Natural killer cell treated with Interleukin-12 subunit alpha and Interleukin-12 subunit beta and Interleukin-15 and Interleukin-18, amount 100 ng/mL, for 72 hours (primary cell): ENCODE results near the gene ZNF26. TPM values are rescaled to one million over a fixed set of nuclear protein-coding genes. Genes with fewer than 3 reads are reported as not detected.
"Not testable (repeated sequence)": the region's sequence is repeated elsewhere in the genome, so short reads cannot be mapped to it uniquely, and the experiment has no call there.

Experiments used
- ATAC-seq, 2 donors: fragments of 150-1000 bp; cut with Tn5 transposase in 1 of 2; sonication (Bioruptor Pico), chemical (Tn5 transposase) in 1 of 2; 2 replicates each; pipeline ENCODE4 v1.10.0; 2021
- DNase-seq: peaks from one replicate; pipeline ENCODE4 v3.0.0; 2022; ENCODE audit warnings: low spot score
- H3K27ac Mint-ChIP-seq, 2 donors: 1 replicate in 1 of 2; 2 replicates in 1 of 2; pipeline ENCODE4 v1.8.0; 2022; ENCODE audit warnings: mixed read lengths in 2 of 2, mild to moderate bottlenecking in 1 of 2, moderate library complexity in 1 of 2
- H3K27me3 Mint-ChIP-seq, 2 donors: 1 replicate in 1 of 2; 2 replicates in 1 of 2; pipeline ENCODE4 v1.8.0; 2022; ENCODE audit warnings: mixed read lengths in 2 of 2
- H3K36me3 Mint-ChIP-seq: one replicate; pipeline ENCODE4 v1.8.0; 2022; ENCODE audit warnings: mixed read lengths
- H3K4me1 Mint-ChIP-seq, 2 donors: 1 replicate in 1 of 2; 2 replicates in 1 of 2; pipeline ENCODE4 v1.8.0; 2022; ENCODE audit warnings: low read depth in 2 of 2, mixed read lengths in 2 of 2, mild to moderate bottlenecking in 1 of 2
- H3K4me3 Mint-ChIP-seq: one replicate; pipeline ENCODE4 v1.8.0; 2022; ENCODE audit warnings: mixed read lengths
- H3K9me3 Mint-ChIP-seq: 2 replicates; pipeline ENCODE4 v1.8.0; 2022; ENCODE audit warnings: mixed read lengths
- total RNA-seq, 2 donors: library from RNA; stranded (reverse); gene quantifications; one replicate each; pipeline ENCODE4 v1.2.3, GENCODE V29; 2022

The ZNF26 gene
- total RNA-seq, 2 donors from 2014 or later, result 24.1 to 27.3 TPM

GRCh38 chr12:132950844-132951535 lies 35.2 kb upstream of the ZNF26 start:
- no peak overlapping the region for H3K4me3 Mint-ChIP-seq
- no peak overlapping the region for H3K27ac Mint-ChIP-seq
- ATAC-seq, result no peak
- no peaks in the 10 kb centered on the region for H3K27me3 Mint-ChIP-seq
- H3K36me3 Mint-ChIP-seq, result peaks cover 25% of the 10 kb centered on the region
- H3K4me1 Mint-ChIP-seq, result peaks cover 15 to 19% of the 10 kb centered on the region in 2 donors
- H3K9me3 Mint-ChIP-seq, result peaks cover 11% of the 10 kb centered on the region
- no peak for DNase-seq

DNA sequence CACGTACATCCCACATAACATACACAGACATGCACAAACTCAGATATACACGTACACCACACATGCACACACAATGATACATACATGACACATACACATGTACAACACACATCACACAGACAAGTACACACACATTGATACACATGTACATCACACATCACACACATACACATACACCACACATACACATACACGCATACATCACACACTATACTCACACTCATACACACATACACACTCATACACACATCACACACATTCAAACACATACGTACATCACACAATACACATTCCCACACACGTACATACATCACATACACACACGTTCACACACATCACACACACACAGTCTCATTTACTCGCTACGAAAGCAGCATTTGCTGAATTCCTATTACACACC lies 34.5 kb upstream of the ZNF26 start:
- Mint-ChIP-seq H3K36me3 (peaks cover 24% of the 10 kb centered on the region), H3K9me3 (peaks cover 9% of the 10 kb centered on the region), H3K4me1 (peaks cover 18 to 20% of the 10 kb centered on the region in 2 donors), H3K27ac (no peak overlapping the region), H3K4me3 (no peak overlapping the region), H3K27me3 (no peaks in the 10 kb centered on the region)
- DNase-seq (no peak), ATAC-seq (no peak)

DNA sequence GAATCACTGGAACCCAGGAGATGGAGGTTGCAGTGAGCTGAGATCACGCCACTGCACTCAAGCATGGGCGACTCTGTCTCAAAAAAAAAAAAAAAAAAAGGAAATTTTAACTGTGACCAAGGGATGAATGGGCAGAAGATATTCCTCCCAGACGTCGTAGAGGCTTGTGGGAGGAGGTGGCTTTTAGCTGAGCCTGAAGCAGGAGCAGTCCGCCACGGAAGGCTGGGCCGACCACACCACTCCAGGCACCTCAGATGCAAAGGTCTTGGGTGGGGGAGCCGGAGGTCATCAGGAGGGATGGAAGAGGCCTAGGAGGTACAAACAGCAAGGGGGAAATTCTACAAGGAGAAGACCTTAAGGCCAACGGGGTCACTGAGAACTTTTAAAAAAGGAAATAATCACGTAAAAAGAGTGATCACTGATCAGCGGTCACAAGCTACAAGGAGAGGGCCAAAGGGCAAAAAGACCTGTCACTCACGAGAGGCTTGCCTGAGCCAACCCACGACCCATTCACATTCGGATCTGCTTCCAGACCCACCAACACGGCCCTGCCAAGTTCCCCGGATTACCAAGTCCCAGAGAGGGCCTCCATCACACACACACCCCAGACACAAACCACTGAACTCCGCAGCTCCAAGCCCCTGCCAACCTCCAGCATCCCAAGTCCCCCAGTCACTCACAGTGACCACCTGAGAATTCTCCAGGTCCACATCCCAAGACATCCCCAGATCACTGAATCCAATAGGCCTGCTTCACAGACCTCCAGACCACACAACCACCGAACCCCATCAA lies 33.6 kb upstream of the ZNF26 start:
- Mint-ChIP-seq H3K9me3 (peaks cover 9% of the 10 kb centered on the region), H3K4me3 (no peak overlapping the region), H3K27ac (no peak overlapping the region), H3K4me1 (peaks cover 20 to 21% of the 10 kb centered on the region in 2 donors), H3K27me3 (no peaks in the 10 kb centered on the region), H3K36me3 (peaks cover 27% of the 10 kb centered on the region)
- no peak for ATAC-seq
- no peak for DNase-seq

- ATAC-seq (no peak), DNase-seq (no peak)
- Mint-ChIP-seq H3K9me3 (peaks cover 9% of the 10 kb centered on the region), H3K36me3 (peaks cover 25% of the 10 kb centered on the region), H3K27ac (no peak overlapping the region), H3K4me1 (peaks cover 20 to 21% of the 10 kb centered on the region in 2 donors), H3K4me3 (no peak overlapping the region), H3K27me3 (no peaks in the 10 kb centered on the region)
Measured at GRCh38 chr12:132953163-132953425, 33.1 kb upstream of the ZNF26 start.

DNA sequence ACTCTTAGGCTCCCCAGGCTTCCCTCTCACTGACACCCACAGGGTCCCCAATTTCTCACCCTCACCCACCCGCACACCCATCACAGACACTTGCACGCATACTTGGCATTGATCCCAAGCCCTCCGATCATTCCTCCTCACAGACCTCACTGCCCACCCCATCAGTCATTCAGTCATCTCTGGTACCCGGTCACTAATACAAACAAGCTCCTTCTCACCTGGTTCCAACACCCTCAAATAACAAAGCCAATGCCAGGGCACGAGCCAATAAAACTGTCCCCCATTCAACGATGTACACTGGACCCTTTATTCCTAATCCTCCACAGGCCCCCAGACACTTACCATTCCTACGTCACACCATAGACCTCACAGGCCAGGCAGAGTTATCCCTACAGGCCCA lies 32.4 kb upstream of the ZNF26 start:
- no peak overlapping the region for H3K27ac Mint-ChIP-seq
- H3K4me1 Mint-ChIP-seq, result peaks cover 20 to 21% of the 10 kb centered on the region in 2 donors
- DNase-seq, result no peak
- peaks cover 9% of the 10 kb centered on the region for H3K9me3 Mint-ChIP-seq
- no peak overlapping the region for H3K4me3 Mint-ChIP-seq
- peaks cover 18% of the 10 kb centered on the region for H3K36me3 Mint-ChIP-seq
- no peak for ATAC-seq
- H3K27me3 Mint-ChIP-seq, result no peaks in the 10 kb centered on the region

DNA sequence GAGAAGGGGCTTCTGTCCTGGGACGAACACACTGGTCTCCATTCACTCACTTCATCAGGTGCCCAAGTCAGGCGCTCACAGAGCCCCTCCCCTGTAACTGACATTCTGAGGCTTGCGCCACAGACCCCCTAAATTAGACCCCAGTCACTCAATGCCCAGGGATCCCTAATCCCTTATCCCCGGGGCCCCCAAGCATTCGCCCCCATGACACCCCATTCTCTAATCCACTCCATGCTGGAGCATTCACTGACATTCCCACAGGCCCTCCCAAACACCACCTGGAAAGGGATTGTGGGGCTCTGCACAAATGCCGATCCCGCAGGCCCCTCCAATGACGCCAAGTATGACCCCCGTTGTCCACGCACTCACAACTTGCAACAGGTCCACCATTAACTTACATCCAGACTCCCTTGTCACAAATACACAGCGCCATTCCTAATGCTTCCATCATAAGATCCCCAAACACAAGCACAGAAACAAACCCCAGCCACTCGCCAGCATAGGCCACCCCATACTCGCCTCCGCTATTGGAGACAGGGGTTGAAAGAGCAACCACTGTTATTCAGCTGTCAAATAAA lies 31.6 kb upstream of the ZNF26 start:
- Mint-ChIP-seq H3K4me1 (peaks cover 20 to 21% of the 10 kb centered on the region in 2 donors), H3K27ac (peak overlapping the region; percentile 80 to 88), H3K36me3 (peaks cover 11% of the 10 kb centered on the region), H3K9me3 (peaks cover 9% of the 10 kb centered on the region), H3K4me3 (peak overlapping the region; percentile 97), H3K27me3 (no peaks in the 10 kb centered on the region)
- ATAC-seq (no peak), DNase-seq (no peak)

- no peak for DNase-seq
- Mint-ChIP-seq H3K4me3 (peak overlapping the region; percentile 97), H3K9me3 (peaks cover 9% of the 10 kb centered on the region), H3K27me3 (no peaks in the 10 kb centered on the region), H3K4me1 (peaks cover 20 to 21% of the 10 kb centered on the region in 2 donors), H3K27ac (peak overlapping the region; percentile 80 to 88), H3K36me3 (peaks cover 11% of the 10 kb centered on the region)
- peak in 1 of 2 donors; percentile 51 for ATAC-seq
Measured at GRCh38 chr12:132955094-132956010, 30.8 kb upstream of the ZNF26 start.

DNA sequence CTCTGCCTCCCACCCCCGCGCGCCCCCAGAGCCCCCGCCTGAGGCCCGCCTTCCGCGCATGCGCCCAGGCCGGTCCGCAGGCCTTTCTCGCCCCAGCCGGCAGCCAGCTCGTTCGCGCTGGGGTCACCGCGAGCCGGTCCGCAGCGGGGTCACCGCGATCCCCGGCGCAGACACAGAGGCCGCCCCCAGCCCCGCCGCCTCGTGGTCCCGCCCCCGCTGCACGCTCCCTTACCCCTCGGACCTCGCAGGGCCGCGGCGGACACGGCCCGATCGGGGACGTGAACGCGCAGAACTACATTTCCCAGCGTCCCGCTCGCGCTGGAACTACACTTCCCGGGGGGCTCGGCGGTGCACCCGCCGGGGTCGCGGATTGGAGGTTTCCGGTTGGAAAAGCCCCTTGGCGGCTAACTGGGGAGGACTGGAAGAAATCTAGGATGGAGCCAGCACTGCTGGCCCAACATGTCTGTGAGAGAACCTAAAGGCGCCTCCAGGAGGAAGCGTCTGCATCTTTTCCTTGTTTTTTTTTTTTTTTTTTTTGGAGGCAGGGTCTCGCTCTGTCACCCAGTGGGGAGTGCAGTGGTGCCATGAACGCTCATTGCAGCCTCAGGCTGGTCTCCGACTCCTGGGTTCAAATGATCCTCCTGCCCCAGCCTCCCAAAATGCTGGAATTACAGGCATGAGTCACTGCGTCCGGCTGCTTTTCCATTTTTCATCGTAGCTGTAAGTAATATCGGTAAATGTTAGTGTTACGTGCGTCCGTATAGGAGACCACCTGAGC lies 30.0 kb upstream of the ZNF26 start, which contains the start of gene ZNF605:
ZNF605 (minus strand) TSS at position 296 of the 778 bp plus-strand sequence. CDS start 10,671 bp downstream, outside the sequence.
- Mint-ChIP-seq H3K27me3 (no peaks in the 10 kb centered on the region), H3K4me3 (peak within 1 kb of the TSS; percentile 97), H3K27ac (peak within 1 kb of the TSS; percentile 80 to 88), H3K4me1 (peaks cover 20 to 21% of the 10 kb centered on the region in 2 donors), H3K36me3 (peaks cover 11% of the 10 kb centered on the region), H3K9me3 (peaks cover 9% of the 10 kb centered on the region)
- DNase-seq (peak; percentile 90), ATAC-seq (peak; percentile 95 to 97)

DNA sequence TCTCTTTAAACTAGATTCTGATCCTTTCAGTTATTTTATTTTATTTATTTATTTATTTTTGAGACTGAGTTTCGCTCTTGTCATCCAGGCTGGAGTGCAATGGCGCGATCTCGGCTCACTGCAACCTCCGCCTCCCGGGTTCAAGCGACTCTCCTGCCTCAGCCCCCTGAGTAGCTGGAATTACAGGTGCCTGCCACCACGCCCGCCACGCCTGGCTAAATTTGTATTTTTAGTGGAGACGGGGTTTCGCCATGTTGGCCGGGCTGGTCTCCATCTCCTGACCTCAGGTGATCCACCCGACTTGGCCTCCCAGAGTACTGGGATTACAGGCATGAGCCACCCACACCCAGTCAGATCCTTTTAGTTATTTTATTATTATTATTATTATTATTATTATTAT lies 24.4 kb upstream of the ZNF26 start:
- not testable (repeated sequence) for H3K27ac Mint-ChIP-seq, H3K4me3 Mint-ChIP-seq, H3K9me3 Mint-ChIP-seq, H3K27me3 Mint-ChIP-seq, DNase-seq, H3K4me1 Mint-ChIP-seq, ATAC-seq
- peaks cover 11% of the 10 kb centered on the region for H3K36me3 Mint-ChIP-seq

DNA sequence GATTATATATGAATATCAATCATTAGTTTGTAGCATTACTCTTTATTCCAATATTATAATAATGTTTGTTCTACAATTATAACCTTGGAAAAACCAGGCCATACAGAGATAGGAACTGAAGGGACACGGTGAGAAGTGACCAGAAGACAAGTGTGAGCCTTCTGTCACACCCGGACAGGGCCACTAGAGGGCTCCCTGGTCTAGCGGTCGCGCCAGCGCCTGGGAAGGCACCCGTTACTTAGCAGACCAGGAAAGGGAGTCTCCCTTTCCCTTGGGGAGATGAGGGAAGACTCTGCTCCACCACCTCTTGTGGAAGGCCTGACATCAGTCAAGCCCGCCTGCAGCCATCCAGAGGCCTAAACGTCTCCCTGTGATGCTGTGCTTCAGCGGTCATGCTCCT lies 22.2 kb upstream of the ZNF26 start:
- H3K9me3 Mint-ChIP-seq, H3K4me3 Mint-ChIP-seq, H3K36me3 Mint-ChIP-seq, H3K27ac Mint-ChIP-seq, H3K4me1 Mint-ChIP-seq, DNase-seq, ATAC-seq, H3K27me3 Mint-ChIP-seq: not testable (repeated sequence)

DNA sequence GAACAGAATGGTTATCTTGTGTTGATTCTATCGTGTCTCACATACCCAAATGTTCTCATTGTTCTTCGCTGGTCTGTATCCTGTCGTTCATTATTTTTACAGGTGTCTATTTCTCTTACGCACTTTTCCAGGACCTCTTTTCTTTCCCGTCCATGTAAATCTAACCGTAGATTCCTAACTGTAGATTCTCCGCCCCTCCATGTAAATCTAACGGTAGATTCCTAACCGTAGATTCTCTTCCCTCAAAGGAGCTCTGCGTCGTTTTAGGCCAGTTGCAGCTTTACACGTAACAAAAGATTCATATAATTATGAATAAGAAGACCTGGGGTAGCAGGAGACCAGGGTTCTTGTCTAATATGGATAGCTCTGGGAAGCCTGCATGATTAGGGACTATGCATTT lies 20.4 kb upstream of the ZNF26 start:
- no peak overlapping the region for H3K27ac Mint-ChIP-seq
- no peaks in the 10 kb centered on the region for H3K9me3 Mint-ChIP-seq
- H3K4me3 Mint-ChIP-seq, result no peak overlapping the region
- DNase-seq (no peak), ATAC-seq (no peak)
- no peaks in the 10 kb centered on the region for H3K27me3 Mint-ChIP-seq
- H3K36me3 Mint-ChIP-seq, result peaks cover 10% of the 10 kb centered on the region
- no peaks in the 10 kb centered on the region for H3K4me1 Mint-ChIP-seq

GRCh38 chr12:132966676-132967415 lies 19.3 kb upstream of the ZNF26 start:
- no peaks in the 10 kb centered on the region for H3K27me3 Mint-ChIP-seq
- H3K36me3 Mint-ChIP-seq, result peaks cover 10% of the 10 kb centered on the region
- ATAC-seq (no peak), DNase-seq (no peak)
- H3K27ac Mint-ChIP-seq, result no peak overlapping the region
- no peak overlapping the region for H3K4me3 Mint-ChIP-seq
- no peaks in the 10 kb centered on the region for H3K9me3 Mint-ChIP-seq
- no peaks in the 10 kb centered on the region for H3K4me1 Mint-ChIP-seq
